Activated CD4-positive, alpha-beta memory T cell treated with anti-CD3 and anti-CD28 coated beads, Interleukin-2, amount 10 ng/mL, durations not matched to agents 7 days and 5 days (primary cell): ENCODE results near the gene CHD9. TPM values are rescaled to one million over a fixed set of nuclear protein-coding genes. Genes with fewer than 3 reads are reported as not detected.
A peak's percentile ranks its signal among the peaks of the same experiment; 100 is the strongest.

Experiments
- CTCF ChIA-PET: fragments of 350-600 bp; sonication (Branson Sonifier 250); formaldehyde crosslinking; loops from one replicate; lab custom pipeline; 2021; ENCODE audit warnings: antibody characterized with exemption, inconsistent platforms; lab: Charles Lee
- POLR2A ChIA-PET: fragments of 350-600 bp; sonication (Branson Sonifier 250); formaldehyde crosslinking; loops from one replicate; lab custom pipeline; 2021; ENCODE audit warnings: antibody characterized with exemption; lab: Charles Lee
- DNase-seq: peaks from one replicate; pipeline ENCODE4 v3.0.0-alpha.2; 2020
- H3K27ac Mint-ChIP-seq: one replicate; pipeline ENCODE4 v1.8.0; 2021; ENCODE audit warnings: mild to moderate bottlenecking, mixed read lengths
- H3K27me3 Mint-ChIP-seq: one replicate; pipeline ENCODE4 v1.8.0; 2021; ENCODE audit warnings: mixed read lengths
- H3K36me3 Mint-ChIP-seq: one replicate; pipeline ENCODE4 v1.8.0; 2021; ENCODE audit warnings: low read depth, mixed read lengths
- H3K4me1 Mint-ChIP-seq: one replicate; pipeline ENCODE4 v1.8.0; 2021; ENCODE audit warnings: mixed read lengths
- H3K4me3 Mint-ChIP-seq: one replicate; pipeline ENCODE4 v1.8.0; 2021; ENCODE audit warnings: mild to moderate bottlenecking, mixed read lengths
- H3K9me3 Mint-ChIP-seq: one replicate; pipeline ENCODE4 v1.8.0; 2021; ENCODE audit warnings: mixed read lengths
- total RNA-seq, 2 experiments: library from RNA; stranded (reverse); gene quantifications; one replicate each; pipeline ENCODE4 v1.2.3, GENCODE V29; 2021

Gene CHD9, protein sequence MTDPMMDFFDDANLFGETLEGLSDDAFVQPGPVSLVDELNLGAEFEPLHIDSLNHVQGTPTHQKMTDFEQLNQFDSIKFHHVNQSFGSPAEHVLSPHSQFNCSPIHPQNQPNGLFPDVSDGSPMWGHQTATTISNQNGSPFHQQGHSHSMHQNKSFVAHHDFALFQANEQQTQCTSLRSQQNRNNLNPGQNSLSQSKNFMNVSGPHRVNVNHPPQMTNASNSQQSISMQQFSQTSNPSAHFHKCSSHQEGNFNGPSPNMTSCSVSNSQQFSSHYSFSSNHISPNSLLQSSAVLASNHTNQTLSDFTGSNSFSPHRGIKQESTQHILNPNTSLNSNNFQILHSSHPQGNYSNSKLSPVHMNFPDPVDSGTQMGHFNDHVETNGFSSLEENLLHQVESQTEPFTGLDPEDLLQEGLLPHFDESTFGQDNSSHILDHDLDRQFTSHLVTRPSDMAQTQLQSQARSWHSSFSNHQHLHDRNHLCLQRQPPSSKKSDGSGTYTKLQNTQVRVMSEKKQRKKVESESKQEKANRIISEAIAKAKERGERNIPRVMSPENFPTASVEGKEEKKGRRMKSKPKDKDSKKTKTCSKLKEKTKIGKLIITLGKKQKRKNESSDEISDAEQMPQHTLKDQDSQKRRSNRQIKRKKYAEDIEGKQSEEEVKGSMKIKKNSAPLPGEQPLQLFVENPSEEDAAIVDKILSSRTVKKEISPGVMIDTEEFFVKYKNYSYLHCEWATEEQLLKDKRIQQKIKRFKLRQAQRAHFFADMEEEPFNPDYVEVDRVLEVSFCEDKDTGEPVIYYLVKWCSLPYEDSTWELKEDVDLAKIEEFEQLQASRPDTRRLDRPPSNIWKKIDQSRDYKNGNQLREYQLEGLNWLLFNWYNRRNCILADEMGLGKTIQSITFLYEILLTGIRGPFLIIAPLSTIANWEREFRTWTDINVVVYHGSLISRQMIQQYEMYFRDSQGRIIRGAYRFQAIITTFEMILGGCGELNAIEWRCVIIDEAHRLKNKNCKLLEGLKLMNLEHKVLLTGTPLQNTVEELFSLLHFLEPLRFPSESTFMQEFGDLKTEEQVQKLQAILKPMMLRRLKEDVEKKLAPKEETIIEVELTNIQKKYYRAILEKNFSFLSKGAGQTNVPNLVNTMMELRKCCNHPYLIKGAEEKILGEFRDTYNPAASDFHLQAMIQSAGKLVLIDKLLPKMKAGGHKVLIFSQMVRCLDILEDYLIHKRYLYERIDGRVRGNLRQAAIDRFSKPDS (N-terminal part only)
- 10 to 100 TPM; 21.6 to 23.8 TPM for total RNA-seq

DNA sequence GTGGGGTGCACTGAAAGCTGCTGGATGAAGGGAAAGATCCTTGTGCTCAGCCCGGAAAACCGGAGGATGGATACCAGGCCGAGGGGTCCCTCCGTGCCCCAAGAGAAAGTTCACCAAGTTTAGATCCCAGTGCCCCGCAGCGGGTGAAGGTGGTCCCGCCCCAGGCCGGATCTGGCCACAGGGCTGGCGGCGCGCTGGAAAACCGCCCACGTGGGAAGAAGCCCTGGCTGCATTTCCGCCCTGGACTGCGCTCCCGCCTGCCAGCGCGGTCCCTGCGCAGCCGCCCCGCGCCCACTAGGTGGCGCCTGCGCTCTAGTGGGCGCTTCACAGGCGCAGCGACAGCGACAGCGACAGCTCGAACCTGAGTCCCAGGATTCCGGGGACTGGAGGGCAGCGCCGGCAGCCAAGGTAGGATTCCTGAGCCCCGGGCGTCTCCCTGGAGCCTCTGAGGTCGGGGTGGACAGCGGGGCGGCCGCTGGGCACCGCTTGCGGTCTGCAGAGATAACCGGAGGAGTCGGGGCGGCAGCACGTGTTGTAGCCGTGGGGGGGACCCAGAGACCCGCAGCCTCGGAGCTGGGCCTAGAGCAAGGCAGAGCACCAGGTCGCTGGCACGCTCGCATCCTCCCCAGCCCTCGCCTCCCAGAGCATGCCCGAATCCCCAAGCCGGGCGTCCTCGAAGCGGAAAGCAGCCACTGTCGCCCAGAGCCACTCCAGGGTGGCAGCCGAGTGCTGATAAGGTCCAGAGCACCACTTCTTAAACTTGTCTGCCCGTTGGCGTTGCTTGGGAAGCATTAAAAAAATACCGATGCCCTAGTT, at the start of gene CHD9:
CHD9 (plus strand) TSS at position 322 of the 816 bp plus-strand sequence. CDS start 101,099 bp downstream, outside the sequence.
- POLR2A ChIA-PET: interaction anchor here (0.6 to 2.3 kb wide), 9 partner anchors 11 to 698 kb away, joined by 3 to 15 read pairs (median 5); partner anchors contain the start of genes AKTIP and RBL2
- Mint-ChIP-seq H3K4me1 (peaks cover 52% of the 10 kb centered on the region), H3K9me3 (no peaks in the 10 kb centered on the region), H3K4me3 (peak within 1 kb of the TSS; percentile 77), H3K27me3 (no peaks in the 10 kb centered on the region), H3K27ac (peak within 1 kb of the TSS; percentile 71), H3K36me3 (peaks cover 2% of the 10 kb centered on the region)
- CTCF ChIA-PET: interaction anchor here (0.6 to 7.6 kb wide), 46 partner anchors 9 to 908 kb away, joined by 3 to 67 read pairs (median 4); partner anchors contain the start of gene AKTIP
- peak; percentile 79 for DNase-seq

DNA sequence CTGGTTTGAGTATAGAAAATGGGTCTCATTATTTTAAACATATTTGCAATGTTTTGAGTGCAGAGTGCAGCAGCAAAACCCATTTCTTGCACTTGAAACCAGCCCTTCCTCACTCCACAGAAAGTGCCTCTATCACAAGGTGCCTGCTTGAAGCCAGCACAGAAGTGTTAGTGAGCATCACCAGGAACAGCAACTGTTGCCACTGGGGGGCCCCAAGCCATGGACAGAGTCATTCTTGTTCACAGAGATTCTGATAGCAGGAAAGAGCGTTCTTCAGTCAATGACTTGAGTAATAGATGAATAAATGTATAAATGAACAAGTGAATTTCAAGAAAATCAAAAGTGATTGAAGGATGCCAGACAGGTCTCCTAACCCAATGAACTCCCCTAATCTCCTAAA, 47.7 kb upstream of the CHD9 start:
- Mint-ChIP-seq H3K4me1 (no peaks in the 10 kb centered on the region), H3K27ac (no peak overlapping the region), H3K36me3 (no peaks in the 10 kb centered on the region), H3K9me3 (no peaks in the 10 kb centered on the region), H3K27me3 (peaks cover 13% of the 10 kb centered on the region), H3K4me3 (no peak overlapping the region)
- DNase-seq: no peak
- ChIA-PET POLR2A (no interaction called here), CTCF (no interaction called here)

DNA sequence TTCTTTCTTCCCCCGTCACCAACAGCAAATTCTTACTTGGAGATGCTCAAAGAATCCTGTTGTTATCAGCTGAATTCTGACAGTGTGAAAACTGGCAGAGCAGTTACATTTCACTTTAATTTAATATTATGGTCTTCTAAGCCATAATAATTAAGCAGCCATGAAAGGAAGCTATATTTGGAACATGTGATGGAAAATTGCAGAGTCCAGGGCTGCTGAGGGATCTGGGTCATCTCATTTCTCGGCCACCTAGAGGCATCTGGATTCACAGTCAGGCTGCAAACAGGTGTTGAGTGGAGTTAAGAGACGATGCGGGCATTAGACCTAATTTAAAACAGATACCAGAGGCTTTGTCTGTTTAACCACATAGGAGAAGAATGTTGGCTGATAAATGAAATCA, 40.5 kb upstream of the CHD9 start:
- H3K27ac Mint-ChIP-seq: no peak overlapping the region
- CTCF ChIA-PET: no interaction called here
- H3K4me1 Mint-ChIP-seq: no peaks in the 10 kb centered on the region
- POLR2A ChIA-PET: no interaction called here
- H3K36me3 Mint-ChIP-seq: no peaks in the 10 kb centered on the region
- H3K9me3 Mint-ChIP-seq: no peaks in the 10 kb centered on the region
- DNase-seq: no peak
- H3K4me3 Mint-ChIP-seq: no peak overlapping the region
- peaks cover 9% of the 10 kb centered on the region for H3K27me3 Mint-ChIP-seq

DNA sequence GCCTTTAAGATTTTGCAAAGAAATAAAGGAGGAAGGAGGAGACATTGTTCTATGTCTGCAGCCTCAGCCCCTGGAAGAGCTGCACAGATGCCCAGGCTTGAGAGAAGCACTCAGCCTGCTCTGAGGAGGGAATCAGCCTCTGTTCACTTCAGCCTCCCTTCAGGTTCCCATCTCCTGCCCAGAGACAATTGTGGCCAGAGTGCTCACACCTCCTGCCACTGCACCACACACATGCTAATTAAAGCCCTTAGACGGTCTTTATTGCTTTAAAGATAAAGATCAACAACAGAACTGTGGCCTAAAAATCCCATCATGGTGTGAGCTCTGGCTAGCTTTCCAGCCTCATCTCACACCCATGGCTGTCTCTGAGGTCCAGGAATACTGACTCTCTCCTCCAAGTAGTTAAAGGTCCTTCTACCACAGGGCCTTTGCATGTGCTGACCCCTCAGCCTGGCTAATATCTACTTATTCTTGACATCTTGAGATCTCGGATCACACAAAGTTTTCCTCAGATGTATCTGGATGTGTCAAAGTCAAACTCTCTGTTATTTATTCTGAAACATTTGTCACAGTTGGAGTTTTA, 35.9 kb upstream of the CHD9 start:
- H3K4me1 Mint-ChIP-seq: peaks cover under 1% of the 10 kb centered on the region
- ChIA-PET CTCF (no interaction called here), POLR2A (no interaction called here)
- no peak overlapping the region for H3K4me3 Mint-ChIP-seq
- H3K27me3 Mint-ChIP-seq: peaks cover 6% of the 10 kb centered on the region
- no peak for DNase-seq
- no peaks in the 10 kb centered on the region for H3K9me3 Mint-ChIP-seq
- H3K27ac Mint-ChIP-seq: no peak overlapping the region
- H3K36me3 Mint-ChIP-seq: no peaks in the 10 kb centered on the region

DNA sequence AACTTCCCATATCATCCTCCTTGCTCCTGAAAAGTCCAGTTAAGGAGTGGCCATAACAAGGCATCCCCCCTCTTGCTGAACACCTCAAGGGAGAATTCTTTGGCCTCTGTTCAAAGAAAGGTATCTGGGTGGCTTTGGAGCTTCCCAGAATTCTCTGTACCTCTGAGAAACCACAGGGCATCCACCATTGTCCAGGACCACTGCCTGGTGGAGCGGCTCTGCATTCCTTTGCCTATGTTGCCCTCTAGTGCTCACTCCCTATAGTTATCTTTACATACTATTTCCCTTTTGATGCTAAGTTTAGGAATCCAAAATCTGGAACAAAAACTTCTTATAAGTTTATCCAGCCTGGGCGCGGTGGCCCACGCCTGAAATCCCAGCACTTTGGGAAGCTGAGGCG, 32.4 kb upstream of the CHD9 start:
- H3K27me3 Mint-ChIP-seq: peaks cover 2% of the 10 kb centered on the region
- H3K27ac Mint-ChIP-seq: no peak overlapping the region
- CTCF ChIA-PET: interaction anchor here (2.0 kb wide), 1 partner anchor 831 kb away, joined by 8 read pairs; no protein-coding TSS in a partner anchor
- peaks cover 3% of the 10 kb centered on the region for H3K4me1 Mint-ChIP-seq
- no peaks in the 10 kb centered on the region for H3K9me3 Mint-ChIP-seq
- H3K36me3 Mint-ChIP-seq: no peaks in the 10 kb centered on the region
- no peak for DNase-seq
- POLR2A ChIA-PET: no interaction called here
- no peak overlapping the region for H3K4me3 Mint-ChIP-seq

DNA sequence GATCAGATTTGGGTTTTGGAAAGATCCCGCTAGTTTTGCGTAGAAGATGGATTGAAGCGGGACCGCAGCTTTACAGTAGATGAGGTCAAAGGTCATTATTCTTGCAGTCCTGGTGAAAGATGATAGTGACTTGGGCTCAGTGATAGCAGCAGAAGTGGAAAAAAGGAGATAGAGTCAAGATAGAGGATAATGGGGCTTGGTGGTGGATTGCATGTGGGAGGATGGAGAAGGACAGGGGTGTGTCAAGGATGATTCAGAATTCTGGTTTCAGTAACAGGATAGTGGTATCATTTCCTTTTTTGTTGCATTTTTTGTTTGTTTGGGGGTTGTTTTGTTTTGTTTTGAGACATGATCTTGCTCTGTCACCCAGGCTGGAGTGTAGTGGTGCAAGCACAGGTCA, 30.7 kb upstream of the CHD9 start:
- Mint-ChIP-seq H3K36me3 (no peaks in the 10 kb centered on the region), H3K27ac (no peak overlapping the region), H3K9me3 (no peaks in the 10 kb centered on the region), H3K4me3 (no peak overlapping the region), H3K4me1 (peaks cover 5% of the 10 kb centered on the region), H3K27me3 (peaks cover 2% of the 10 kb centered on the region)
- ChIA-PET POLR2A (no interaction called here), CTCF (no interaction called here)
- DNase-seq: no peak

DNA sequence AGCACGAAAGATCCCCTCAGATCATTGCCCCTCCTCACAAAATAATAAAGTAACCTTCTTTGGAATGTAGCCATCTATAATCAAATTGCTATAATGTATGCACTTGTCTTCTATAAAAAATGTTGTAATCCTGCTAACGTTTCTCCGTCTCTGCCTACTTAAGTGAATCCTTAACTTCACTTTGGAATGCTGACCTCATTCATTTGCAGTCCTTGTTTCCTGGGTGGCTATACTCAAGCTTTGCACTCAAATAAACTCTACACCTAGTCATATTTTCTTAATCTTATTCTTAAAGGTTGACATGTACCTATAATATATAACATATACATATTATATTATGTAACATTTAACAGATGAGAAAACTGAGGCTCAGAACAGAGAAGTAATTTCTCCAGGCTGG, 24.8 kb upstream of the CHD9 start:
- Mint-ChIP-seq H3K9me3 (no peaks in the 10 kb centered on the region), H3K4me3 (no peak overlapping the region), H3K36me3 (no peaks in the 10 kb centered on the region), H3K27me3 (peaks cover 9% of the 10 kb centered on the region), H3K27ac (no peak overlapping the region), H3K4me1 (peaks cover 6% of the 10 kb centered on the region)
- ChIA-PET CTCF (no interaction called here), POLR2A (no interaction called here)
- no peak for DNase-seq

DNA sequence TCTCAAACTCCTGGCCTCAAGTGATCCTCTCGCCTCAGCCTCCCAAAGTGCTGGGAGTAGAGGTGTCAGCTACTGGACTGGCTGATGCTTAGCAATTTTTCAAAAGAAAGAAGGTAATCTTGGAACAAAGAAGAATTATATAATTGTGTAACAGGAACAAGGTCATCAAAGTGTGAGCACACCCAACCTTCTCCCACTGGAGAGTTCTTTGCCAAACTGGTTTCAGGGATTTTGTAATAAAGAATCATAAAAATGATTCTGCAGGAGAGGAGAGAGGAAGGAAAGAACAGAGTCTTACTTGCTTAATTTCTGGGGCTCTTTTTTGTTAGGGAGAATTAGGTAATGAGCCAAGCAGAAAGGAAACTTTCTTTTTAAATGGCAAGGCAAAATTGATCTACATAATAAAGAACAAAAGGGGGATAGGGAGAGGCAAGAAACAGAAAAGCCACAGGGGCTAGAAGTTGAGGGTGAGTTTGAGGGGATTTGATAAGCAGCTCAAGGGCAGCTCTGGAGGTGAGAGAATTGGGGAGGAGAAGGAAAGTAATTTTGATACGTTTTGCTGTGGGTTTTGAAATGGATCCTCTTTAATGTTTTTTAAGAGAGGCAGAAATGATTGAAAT, 23.4 kb upstream of the CHD9 start:
- H3K36me3 Mint-ChIP-seq: no peaks in the 10 kb centered on the region
- no peak overlapping the region for H3K27ac Mint-ChIP-seq
- H3K4me1 Mint-ChIP-seq: peaks cover 6% of the 10 kb centered on the region
- no peaks in the 10 kb centered on the region for H3K9me3 Mint-ChIP-seq
- H3K4me3 Mint-ChIP-seq: no peak overlapping the region
- DNase-seq: no peak
- H3K27me3 Mint-ChIP-seq: peaks cover 12% of the 10 kb centered on the region
- CTCF ChIA-PET: no interaction called here
- POLR2A ChIA-PET: no interaction called here

DNA sequence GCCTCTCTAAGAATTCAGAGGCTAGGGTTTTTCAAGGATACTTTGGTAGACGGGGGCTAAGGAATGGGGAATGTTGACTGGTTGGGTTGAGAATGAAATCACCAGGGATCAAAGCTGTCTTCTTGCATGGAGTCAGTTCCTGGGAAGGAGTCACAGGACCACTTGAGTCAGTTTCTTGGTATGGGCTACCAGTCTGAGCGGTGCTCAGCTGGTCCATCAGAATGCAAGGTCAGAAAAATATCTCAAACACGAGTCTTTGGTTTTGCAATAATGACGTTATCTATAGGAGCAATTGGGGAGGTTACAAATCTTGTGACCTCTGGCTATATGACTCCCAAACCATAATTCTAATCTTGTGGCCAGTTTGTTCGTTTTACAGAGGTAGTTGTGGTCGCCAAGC, 20.5 kb upstream of the CHD9 start:
- ChIA-PET POLR2A (no interaction called here), CTCF (no interaction called here)
- Mint-ChIP-seq H3K27ac (no peak overlapping the region), H3K4me1 (peaks cover 3% of the 10 kb centered on the region), H3K4me3 (no peak overlapping the region), H3K36me3 (no peaks in the 10 kb centered on the region), H3K27me3 (peaks cover 11% of the 10 kb centered on the region), H3K9me3 (no peaks in the 10 kb centered on the region)
- no peak for DNase-seq

DNA sequence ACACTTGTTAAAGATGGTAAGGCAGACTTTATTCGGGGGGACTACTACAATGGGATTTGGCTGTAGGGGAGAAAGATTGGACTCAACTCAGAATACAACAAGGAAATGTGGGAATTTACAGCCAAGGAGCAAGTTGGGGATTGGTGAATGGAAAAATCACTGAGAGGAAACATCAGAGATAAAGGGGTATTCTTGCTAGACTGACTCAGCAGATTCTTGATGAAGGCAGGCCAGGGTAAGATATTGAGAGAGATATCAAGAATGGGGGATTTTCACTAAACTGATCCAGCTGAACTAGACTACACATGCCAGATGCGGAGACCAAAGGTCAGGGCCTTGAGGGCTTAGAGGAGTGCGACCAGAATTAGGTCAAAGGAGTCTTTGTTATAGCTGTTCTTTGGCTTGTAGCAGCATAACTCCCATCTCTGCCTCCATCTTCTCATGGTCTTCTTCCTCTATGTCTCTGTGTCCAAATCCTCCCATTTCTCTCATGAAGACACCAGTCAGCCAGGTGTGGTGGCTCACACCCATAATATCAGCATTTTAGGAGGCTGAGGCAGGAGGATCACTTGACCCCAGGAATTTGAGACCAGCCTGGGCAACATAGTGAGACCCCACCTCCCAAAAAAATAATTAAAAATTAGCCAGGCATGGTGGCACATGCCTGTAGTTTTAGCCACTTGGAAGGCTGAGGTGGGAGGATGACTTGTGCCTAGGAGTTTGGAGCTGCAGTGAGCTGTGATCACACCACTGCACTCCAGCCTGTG, 19.4 kb upstream of the CHD9 start:
- H3K27ac Mint-ChIP-seq: no peak overlapping the region
- ChIA-PET CTCF (interaction anchor here (1.3 kb wide), 1 partner anchor 20 kb away, joined by 3 read pairs; the partner anchor contains the start of gene CHD9), POLR2A (no interaction called here)
- H3K9me3 Mint-ChIP-seq: no peaks in the 10 kb centered on the region
- no peaks in the 10 kb centered on the region for H3K4me1 Mint-ChIP-seq
- H3K4me3 Mint-ChIP-seq: no peak overlapping the region
- no peak for DNase-seq
- H3K36me3 Mint-ChIP-seq: no peaks in the 10 kb centered on the region
- H3K27me3 Mint-ChIP-seq: peaks cover 12% of the 10 kb centered on the region

DNA sequence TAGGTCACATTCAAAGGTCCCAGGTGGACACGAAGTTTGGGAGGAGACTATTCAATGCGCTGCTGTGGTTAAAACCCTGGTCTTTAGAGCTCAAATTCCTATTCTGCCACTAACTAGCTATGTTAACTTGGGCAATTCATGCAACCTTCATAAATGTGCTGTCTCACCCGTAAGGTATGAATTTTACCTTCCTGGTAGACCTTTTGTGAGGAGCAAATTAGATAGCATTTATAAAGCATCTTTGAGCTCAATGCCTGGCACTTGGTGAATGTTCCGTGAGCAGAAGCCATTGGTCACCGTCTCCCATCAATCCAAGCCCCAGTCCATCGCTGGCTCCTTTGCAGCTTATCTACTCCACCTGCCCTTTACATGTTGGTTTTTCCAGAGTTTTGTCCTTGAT, 18.7 kb upstream of the CHD9 start:
- POLR2A ChIA-PET: no interaction called here
- Mint-ChIP-seq H3K4me3 (no peak overlapping the region), H3K36me3 (no peaks in the 10 kb centered on the region), H3K27ac (no peak overlapping the region), H3K9me3 (no peaks in the 10 kb centered on the region), H3K4me1 (no peaks in the 10 kb centered on the region), H3K27me3 (peaks cover 12% of the 10 kb centered on the region)
- CTCF ChIA-PET: interaction anchor here (1.3 kb wide), 1 partner anchor 19 kb away, joined by 3 read pairs; the partner anchor contains the start of gene CHD9
- DNase-seq: no peak
